ENCODE data around the gene NXPE4.

- TF ChIP-seq, protein P1, sequence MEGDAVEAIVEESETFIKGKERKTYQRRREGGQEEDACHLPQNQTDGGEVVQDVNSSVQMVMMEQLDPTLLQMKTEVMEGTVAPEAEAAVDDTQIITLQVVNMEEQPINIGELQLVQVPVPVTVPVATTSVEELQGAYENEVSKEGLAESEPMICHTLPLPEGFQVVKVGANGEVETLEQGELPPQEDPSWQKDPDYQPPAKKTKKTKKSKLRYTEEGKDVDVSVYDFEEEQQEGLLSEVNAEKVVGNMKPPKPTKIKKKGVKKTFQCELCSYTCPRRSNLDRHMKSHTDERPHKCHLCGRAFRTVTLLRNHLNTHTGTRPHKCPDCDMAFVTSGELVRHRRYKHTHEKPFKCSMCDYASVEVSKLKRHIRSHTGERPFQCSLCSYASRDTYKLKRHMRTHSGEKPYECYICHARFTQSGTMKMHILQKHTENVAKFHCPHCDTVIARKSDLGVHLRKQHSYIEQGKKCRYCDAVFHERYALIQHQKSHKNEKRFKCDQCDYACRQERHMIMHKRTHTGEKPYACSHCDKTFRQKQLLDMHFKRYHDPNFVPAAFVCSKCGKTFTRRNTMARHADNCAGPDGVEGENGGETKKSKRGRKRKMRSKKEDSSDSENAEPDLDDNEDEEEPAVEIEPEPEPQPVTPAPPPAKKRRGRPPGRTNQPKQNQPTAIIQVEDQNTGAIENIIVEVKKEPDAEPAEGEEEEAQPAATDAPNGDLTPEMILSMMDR (IDR thresholded peaks at IDR 0.05; ENCODE audit: insufficient read depth, low read length) = no peak
- TF ChIP-seq POLR2AphosphoS5 (IDR thresholded peaks at IDR 0.05; ENCODE audit: low read depth) (no peak), REST (IDR thresholded peaks at IDR 0.05; ENCODE audit: insufficient replicate concordance, low read depth) (no peak), SPI1 (IDR thresholded peaks at IDR 0.05; ENCODE audit: borderline replicate concordance, low read depth) (no peak), GABPA (IDR thresholded peaks at IDR 0.05; ENCODE audit: low read depth) (no peak)
Observed at GRCh38 chr11:114610550-114610949, 15.0 kb upstream of the NXPE4 start.

Data from HL-60 (cell line).